ENCODE results near the gene COL19A1.
"Not testable (repeated sequence)": the region's sequence is repeated elsewhere in the genome, so short reads cannot be mapped to it uniquely, and the experiment has no call there.

The COL19A1 gene

DNA sequence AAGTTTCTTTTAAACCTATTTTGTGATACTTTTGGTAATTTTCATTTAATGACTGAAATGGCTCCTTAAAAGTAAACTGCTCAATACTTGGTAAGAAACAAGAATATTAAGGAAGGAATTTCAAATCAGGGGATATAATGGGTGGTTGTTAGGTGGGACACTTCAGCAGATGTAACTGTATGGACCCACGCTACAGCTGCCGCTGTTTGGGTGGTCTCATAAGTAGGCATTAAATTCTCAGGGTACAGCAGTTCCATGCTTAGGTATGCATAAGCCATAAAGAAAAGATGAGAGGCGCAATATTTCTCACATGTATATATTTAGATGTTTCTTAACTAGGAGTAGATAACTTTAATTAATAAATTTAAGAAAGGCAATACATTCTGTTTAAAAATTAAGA lies 35.0 kb downstream of the COL19A1 start:
- no peak for DNase-seq

DNA sequence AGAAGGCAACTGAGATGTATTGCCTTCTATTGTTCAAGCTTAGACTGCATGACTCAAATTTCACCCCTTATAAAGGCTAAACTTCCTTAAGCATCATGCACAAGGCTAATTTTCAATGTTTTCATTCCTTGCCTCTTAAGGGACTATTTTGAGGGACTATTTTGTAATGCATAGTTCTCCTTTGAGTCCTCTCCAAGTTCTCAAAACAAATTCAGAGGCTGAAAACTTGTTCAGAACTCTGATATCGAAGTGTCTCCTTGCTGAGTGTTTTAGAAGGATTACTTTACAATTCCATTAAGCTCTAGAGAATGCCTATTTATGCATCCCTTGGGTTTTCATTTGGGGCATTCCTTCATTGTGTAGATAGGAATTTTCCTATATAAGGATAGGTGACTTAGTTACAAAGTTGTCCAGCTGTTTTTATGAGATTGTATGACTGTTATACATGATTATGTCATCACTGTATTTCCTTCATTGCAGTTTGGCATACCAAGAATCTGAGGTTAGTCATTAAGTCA lies 41.7 kb downstream of the COL19A1 start:
- DNase-seq, result peak; percentile 63

DNA sequence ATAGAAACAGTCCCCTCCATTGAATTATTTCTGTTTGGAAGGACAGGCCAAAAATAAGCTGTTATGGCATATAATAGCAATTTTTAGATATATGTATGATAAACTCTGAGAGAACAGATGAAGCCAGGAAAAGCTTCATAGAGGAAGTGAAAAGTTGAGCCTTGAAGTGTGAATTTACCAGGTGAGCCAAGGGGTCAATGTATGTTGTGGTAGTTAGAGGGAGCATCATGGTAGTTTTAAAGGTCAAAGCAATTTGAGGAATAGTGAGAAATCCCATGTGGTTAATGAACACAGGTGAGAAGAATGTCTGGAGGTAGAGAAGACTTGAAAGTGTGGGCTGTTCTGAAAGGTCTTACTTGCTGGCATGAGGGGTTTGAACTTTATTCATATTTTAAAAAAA lies 47.0 kb downstream of the COL19A1 start:
- no peak for DNase-seq

DNA sequence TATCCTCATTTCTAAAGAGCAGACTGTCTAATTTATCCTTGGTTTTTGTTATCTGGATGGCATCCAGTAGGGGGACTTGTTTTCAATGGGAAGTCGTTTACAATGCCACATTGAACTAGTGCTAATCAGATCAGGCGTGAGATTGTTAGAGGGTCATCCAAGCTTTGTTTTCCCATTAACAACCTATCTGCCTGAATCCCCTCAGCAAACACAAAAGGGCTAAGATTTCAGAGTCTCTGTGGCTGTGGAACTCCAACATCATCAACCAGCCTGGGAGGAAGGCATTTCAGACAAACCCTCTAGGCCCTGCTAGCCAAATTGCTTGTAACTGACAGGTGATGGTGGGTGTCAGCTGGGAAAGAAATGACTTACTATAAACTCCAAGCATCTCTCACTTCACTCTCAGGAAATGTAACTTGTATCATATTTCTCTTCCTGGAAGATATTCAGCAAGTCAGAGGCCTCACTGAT lies 47.7 kb downstream of the COL19A1 start:
- no peak for DNase-seq

DNA sequence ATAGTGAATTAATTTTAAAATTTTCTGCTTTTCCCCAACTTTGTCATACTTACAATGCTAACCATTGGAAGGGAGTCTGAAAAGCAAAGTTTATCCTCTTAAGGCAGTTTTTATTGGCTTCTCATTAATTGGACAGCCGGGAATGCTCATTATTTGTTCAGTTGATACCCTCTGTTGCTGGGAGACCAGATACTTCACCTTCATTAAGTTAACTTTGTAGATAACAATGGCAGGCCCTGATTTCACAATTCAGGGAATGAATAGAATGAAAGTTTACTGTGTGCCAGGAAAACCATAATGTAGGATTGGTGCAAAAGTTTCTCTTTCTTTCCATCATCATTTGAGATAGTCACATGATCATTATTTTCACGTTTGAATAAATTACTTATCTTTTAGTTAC lies 49.0 kb downstream of the COL19A1 start:
- no peak for DNase-seq

DNA sequence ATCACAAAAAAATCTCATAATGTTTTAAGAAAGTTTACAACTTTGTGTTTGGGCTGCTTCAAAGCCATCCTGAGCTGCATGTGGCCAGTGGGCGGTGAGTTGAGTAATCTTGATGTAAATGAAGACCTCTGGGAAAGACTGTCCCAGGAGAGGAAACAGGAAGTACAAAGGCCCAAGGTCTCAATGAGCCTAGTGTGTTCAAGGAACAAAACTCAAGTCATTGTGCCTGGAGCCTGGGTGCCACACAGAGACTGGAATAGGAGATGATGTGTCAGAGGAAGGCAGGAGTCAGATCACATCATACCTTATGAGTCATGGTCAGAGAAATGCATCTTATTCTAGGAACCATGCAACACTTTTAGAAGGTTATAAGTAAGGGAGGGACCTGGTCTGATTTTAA lies 51.5 kb downstream of the COL19A1 start:
- peak; percentile 89 for DNase-seq

DNA sequence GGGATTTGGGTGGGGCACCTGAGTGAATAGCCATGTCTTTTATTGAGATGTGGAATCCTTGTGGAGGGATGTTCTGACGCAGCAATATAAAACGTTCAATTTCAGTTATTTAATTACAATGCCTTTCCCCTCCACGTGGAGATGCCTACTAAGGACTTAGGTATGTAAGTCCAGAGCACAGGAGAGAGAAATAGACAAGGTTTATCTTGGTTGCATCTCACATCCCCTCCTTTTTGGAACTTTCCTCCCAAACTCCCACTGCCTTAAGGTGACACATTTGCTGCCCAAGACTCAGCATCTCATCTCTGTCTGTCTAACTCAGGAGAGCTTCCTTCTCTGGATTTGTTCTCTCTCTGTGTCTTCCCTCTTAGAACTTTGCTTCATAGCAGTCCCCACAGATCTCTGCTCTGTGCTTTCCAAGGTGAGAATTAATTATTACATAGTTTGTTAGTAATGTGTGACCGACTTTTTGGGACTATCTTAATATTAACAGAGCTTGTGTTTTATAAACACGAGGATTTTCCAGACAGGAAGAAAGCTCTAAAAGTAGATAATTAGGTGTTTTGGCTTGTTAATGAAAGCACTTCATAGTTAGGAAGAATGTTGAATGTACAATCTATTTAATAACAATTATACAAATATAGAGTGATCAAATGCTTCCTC lies 52.6 kb downstream of the COL19A1 start:
- peak; percentile 34 for DNase-seq

DNA sequence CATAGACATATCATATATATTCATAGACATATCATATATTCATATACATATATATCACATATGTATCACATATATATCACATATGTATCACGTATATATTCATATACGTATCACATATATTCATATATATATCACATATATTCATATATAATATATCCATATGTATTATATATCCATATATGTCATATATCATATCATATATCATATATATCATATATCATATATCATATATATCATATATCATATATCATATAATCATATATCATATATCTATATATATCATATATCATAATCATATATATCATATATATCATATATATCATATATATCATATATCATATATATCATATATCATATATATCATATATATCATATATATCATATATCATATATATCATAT lies 54.7 kb downstream of the COL19A1 start:
- not testable (repeated sequence) for DNase-seq

DNA sequence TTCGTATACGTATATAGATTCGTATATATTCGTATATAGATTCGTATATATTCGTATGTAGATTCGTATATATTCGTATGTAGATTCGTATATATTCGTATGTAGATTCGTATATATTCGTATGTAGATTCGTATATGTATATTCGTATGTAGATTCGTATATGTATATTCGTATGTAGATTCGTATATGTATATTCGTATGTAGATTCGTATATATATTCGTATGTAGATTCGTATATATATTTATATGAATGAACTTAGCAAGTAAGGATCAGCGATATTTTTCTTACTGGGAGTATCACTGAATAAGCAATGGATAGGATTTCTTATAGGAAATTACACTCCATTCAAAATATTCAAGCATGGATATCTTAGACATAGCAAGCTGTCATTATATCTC lies 55.3 kb downstream of the COL19A1 start:
- DNase-seq, result not testable (repeated sequence)

DNA sequence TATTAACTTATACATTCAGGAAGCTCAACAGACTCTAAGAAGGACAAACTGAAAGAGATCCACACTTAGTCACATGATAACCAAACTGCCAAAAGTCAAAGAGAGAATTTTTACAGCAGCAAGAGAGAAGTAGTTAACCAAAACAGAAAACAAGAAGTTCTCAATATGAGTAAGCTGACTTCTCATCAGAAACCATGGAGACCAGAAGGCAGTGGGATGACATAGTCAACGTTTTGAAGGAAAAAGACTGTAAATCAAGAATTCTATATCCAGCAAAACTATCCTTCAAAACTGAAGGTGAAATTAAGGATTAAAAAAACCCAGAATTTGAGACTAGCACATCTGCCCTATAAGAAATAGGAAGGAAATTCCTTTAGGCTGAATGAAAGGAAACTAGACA lies 60.4 kb downstream of the COL19A1 start:
- no peak for DNase-seq

DNA sequence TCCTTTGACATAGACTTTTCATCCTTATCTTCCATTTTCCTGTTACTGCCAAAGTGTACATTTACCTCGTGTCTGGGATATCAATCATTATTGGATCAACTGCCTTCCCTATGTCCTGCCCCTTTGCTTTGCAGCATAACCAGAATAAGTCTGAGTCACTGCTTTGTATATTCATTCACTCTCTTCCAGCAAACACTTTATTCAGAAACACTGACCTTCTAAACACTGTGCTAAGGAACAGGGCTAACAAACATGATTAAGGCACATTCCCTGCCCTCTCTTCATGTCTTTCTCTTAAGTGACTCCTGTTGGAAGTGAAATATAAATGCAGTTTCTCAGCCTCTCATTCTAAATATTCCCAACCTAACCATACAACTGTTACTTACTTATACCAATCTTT lies 66.9 kb downstream of the COL19A1 start:
- DNase-seq, result no peak

DNA sequence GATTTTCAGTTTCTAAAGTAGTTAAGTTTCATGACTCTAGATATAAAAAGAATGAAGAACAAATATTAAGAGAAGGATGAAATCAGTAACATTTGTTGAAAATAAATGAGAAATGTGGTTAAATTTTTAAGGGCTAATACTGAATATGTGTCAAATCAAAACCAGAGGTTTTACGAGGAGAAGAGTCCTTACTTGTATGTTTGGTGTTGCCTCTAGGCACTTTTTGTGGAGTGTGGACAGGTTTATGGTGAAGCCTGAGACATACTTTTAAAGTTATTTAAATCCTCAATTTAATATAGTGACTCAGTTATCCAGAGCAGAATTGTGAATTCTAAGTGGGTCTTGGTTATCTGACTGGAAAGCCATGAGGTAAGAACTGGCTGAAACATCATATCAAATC lies 68.7 kb downstream of the COL19A1 start:
- no peak for DNase-seq

DNA sequence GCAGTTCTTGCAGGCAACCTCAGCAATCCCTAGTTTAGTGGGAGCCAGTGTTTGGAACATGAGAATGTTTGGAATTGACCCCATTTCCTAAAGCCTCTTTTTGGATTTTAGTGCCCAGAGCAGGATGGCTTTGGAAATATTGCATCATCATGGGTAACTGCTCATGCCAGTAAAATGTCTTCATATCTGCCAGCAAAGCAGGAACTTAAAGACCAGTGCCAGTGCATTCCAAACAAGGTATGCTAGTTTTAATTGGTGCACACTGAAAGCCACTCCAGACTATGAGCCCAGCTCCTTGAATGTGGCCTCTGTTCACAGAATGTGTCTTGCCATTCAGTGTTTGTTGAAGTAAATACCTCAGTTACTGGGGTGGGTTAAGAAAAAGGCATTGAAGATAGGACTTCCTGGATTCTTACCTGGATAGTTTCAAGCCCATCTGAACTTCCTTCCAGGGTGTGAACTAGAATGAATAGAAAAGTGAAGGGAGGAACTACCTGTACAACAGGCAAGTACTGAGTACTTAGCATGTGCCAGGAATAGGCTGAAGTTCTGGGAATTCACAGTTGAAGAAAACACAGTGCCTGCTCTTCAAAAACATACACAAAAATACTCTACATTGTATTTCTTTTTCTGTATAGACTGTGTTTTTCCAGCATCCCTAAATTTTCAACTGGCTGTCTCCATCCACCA lies 70.5 kb downstream of the COL19A1 start:
- peak; percentile 15 for DNase-seq

DNA sequence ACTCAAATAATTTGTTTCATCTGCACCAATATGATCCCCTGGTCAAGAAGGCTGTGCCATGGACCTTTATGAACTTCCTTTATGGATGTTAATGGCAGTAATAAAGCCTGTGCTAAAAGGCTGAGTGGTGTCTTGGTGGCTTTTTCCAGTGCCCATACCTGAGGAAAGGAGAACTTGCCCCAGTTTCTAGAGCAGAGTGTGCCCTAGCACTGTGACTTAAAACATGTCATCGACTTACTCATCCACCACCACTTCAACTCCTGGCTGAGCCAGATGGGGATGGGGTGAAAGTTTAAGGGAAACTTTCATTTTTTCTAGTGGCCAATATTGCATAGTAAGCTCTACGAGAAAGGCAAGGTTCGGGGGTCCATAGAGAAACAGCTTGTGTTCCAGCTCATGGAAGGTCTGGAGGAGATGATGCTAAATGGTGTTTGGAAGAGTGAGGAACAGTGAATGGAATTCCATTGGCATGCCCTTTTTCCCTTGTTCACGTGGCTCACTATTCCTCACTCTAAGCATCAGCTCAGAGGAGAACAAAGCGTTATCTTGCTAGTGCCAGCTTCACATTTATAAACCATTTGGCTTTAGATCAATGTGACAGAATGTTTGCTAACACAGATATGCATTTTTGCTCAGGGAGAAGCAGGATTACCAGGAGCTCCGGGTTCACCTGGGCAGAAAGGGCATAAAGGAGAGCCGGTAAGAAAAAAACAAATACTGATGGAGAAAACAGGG lies 71.2 kb downstream of the COL19A1 start:
- no peak for DNase-seq

DNA sequence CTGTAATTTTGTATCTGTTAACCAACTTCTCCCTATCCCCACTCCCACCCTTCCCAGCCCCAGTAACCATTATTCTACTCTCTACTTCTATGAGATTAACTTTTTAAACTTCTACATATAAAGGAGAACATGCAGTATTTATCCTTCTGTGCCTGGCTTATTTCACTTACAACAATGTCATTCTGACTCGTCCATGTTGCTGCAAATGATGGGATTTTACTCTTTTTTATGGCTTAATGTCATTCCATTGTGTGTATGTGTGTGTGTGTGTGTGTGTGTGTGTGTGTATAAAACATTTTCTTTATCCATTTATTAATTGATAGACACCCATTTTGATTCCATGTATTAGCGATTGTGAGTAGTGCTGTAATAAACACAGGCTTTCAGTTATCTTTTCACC lies 76.1 kb downstream of the COL19A1 start:
- no peak for DNase-seq

DNA sequence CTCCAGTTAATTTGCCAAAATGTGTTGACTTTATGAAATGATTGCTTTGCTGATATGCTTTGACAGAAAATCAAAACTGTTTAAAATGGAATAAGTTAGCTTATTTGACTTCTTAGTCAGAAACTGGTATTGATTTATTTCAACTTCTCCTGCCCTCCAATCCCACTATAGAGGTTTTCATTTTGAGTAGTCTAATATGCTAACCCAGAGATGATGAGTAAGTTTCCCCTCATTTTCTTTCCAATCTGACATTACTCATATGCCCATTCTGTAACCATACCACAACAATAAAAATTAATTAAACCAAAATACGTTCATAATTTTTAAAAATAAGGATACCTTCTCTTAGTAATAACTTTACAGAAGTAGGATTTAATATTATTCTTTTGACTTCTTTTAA lies 78.8 kb downstream of the COL19A1 start:
- DNase-seq, result no peak

DNA sequence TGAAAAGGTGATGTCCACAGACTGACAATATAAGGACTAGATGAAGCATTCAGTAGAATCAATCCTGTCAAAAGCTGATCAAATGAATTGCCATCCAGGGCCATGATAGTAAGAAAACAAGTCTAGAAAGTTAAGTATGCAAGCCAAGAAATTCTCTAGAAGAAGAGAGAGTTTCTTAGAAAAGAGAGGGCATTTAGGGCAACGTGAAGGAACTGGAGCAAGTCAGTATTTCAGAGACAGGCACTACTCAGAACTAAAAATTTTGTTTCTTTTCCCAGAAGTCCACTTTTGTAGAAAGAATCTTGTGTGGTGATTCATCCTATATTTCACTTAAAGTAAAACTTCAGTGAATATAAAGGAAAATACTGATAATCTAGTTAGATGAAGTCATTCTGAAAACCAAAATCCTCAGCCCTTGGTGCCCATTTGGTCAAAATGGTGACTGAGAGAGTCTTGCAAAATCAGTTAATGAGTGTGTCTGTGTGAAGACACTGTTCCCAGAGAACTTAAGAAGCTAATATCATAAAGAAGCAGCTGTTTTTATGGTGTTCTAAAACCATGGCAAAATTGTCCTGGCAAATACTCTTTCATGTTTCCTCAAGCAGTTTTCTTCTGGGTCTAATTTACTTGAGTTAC lies 82.2 kb downstream of the COL19A1 start:
- peak; percentile 4 for DNase-seq

DNA sequence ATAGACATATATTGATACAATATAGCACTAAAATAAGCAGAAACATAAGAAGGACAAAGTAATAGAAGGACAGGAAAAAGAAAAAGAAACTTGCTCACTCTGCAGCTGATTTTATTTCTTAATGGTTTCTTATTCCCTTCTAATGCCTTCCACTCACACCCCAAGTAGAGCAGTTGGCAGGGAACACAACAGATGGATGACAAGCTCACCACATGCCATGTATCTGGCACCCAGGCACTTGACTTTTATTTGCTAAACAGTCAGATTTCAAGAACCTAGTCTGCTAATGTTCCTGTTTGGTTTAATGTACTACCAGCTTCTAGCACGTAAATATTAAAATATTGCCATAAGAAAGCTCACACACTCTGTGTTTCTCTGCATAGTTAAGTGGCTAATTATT lies 87.1 kb downstream of the COL19A1 start:
- no peak for DNase-seq

DNA sequence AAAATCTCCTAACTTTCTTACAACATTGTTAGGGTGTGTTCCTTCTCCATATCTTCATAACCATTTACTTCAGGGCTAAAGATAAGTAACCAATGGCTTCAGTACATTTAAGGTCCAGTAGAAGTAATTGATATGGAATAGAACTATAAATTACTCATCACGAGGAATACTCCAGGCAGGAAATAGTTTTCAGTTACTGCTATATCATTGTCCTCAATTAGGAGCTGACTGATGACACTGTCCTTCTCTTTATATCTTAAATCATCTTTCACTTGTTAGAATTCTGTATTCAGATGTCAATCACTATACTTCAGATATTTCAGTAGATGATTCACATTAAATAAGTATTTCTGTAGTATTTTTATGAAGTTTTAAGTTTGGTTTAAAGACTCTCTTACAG lies 88.4 kb downstream of the COL19A1 start:
- no peak for DNase-seq

DNA sequence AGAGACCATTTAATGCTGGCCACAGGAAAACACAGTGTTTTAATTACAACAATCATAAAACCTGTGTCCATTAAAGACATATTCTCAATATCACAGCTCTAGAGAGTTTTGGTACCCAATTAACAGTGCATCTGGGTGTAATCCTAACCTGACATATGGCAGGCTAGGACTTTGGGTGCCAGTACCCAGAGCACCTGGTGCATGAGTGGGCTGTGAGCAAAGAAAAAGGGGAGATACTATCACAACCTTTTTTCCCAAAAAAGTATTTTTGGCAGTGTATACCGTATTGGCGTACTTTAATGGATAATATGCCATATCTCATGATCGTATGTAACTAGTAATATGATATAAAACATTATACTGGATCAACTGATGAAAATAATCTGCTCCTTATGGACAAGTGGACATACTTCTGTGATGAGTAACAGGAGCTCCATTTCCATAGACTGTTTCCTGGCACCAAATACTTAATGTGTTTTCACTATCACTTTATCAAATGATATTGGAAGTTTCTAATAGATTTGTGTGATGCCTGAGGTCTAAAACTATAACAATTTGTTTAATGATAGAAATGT lies 91.7 kb downstream of the COL19A1 start:
- DNase-seq, result peak; percentile 14

DNA sequence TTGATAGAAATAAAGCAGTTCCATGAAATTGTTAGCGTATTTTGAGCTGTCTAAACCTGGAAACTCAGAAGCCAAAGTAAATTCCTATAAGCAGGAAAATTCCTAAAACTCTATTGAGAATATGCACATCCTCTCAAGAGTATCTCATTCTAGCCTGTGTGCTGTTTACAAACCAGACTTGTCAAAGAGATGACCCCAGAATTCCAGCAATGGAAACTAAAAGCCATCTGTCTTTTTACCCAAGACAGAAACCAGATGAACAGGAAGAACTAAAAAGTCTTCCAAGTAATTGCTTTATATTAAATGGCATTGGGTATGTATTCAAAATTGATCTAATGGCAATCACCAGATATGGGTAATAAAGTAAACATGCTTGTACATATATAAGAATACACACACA lies 92.6 kb downstream of the COL19A1 start:
- DNase-seq, result no peak

DNA sequence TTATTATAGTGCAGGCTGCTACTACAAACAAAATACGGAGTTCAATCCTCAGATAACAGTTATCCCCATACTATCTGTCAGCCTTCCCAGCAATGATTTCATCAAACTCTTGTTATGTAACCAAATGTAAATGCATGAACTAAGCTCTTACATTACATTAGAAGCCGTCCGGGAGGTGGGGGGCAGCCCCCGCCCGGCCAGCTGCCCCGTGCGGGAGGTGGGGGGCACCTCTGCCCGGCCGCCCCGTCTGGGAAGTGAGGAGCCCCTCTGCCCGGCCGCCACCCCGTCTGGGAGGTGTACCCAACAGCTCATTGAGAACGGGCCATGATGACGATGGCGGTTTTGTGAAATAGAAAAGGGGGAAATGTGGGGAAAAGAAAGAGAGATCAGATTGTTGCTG lies 99.6 kb downstream of the COL19A1 start:
- DNase-seq, result not testable (repeated sequence)

DNA sequence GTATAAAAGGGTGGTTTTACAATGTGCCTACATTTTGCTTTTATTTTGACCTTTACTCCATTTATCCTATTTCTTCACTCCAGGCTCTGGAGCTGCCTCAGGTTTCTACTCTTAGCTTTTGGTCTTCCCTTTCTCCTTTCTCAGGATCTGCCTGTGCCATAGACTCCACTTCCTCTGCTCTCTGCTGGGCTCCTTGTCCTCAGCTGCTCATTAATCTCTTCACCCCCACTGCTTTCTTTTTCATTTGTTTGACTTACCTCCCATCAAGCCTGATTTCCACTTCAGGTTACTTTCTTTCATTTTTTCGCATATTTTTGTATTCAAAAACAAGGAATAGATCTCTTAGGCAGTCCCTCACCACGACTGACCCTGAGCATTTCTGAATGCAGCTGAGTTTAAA lies 106.8 kb downstream of the COL19A1 start:
- DNase-seq, result no peak

All from fibroblast of skin of right biceps (primary cell).